ENCODE results near the gene STARD4.
A peak's percentile ranks its signal among the peaks of the same experiment; 100 is the strongest.

Gene STARD4

DNA sequence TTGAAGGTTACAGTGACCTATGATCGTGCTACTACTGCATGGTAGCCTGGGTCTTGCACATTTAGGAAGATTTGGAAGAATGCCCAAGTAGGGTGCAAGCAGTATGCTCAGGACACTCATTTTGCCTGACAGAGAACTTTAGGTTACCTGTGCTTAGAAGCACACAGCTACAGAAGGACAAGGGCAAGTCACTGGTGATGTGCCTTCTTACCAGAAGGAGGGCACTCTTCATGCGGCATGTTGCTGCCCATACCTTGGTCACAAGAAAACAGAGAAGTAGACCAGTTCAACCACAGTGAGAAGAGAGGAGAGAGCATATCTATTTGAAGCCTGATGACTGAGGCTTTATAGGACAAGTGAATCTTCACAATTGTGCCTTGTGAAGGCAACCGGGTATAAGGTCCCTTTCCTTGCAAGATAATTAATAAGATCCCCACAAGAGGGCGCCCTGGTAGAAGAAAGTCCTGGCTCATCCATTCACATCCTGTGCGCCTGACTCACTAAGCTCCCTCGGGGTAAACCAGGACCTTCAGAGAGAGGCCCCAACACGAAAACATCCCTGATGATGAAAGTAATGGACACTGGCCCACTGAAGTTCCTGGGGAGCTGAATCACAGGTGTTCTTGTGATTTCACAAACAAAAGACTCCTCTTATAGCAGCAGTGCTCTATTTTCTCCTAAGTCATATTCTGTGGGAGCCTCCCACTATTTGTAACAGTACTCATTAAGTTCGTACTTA lies 38.1 kb upstream of the STARD4 start:
- TF ChIP-seq, protein P1, sequence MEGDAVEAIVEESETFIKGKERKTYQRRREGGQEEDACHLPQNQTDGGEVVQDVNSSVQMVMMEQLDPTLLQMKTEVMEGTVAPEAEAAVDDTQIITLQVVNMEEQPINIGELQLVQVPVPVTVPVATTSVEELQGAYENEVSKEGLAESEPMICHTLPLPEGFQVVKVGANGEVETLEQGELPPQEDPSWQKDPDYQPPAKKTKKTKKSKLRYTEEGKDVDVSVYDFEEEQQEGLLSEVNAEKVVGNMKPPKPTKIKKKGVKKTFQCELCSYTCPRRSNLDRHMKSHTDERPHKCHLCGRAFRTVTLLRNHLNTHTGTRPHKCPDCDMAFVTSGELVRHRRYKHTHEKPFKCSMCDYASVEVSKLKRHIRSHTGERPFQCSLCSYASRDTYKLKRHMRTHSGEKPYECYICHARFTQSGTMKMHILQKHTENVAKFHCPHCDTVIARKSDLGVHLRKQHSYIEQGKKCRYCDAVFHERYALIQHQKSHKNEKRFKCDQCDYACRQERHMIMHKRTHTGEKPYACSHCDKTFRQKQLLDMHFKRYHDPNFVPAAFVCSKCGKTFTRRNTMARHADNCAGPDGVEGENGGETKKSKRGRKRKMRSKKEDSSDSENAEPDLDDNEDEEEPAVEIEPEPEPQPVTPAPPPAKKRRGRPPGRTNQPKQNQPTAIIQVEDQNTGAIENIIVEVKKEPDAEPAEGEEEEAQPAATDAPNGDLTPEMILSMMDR (IDR thresholded peaks at IDR 0.05), result peak; percentile 58
- Mint-ChIP-seq H3K27ac (no peak overlapping the region), H3K4me1 (peaks cover 19% of the 10 kb centered on the region), H3K4me3 (no peak overlapping the region), H3K9me3 (peaks cover 3% of the 10 kb centered on the region), H3K36me3 (ENCODE audit: low read depth) (no peaks in the 10 kb centered on the region), H3K27me3 (ENCODE audit: low read depth, poor library complexity) (peaks cover 4% of the 10 kb centered on the region)
- peak; percentile 74 for DNase-seq

DNA sequence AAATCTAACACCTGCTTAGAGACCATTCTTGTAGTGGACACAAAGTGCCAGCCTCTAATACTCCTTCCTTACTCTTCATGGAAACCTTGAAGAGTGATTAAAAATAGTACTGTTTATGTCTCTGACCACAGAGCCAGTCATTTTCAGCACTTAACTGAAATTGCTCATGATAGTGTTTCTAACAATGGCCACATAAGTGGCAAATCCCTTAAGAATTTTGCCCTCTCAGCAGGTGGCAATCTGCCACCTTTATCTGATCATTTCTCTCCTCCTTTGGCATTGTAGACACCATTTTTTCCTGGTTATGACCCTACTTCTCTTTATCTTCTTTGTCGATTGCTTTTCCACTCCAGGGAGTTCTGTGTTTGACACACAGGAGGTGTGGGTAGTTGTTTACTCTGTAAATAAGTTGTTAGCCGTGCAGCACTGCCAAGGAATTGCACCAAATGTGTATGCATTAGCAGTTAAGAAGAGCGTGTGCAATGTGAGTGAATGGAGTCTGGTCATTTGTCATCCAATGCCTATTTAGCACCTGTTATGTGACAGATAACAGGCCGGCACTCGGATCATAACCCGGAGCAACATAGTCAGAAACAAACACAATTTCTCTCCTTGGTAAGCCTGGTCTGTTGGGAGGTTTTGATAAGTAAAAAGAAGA lies 36.8 kb upstream of the STARD4 start:
- no peaks in the 10 kb centered on the region for H3K36me3 Mint-ChIP-seq (ENCODE audit: low read depth)
- H3K4me3 Mint-ChIP-seq, result no peak overlapping the region
- H3K4me1 Mint-ChIP-seq, result peaks cover 19% of the 10 kb centered on the region
- no peak overlapping the region for H3K27ac Mint-ChIP-seq
- H3K9me3 Mint-ChIP-seq, result no peaks in the 10 kb centered on the region
- peaks cover 4% of the 10 kb centered on the region for H3K27me3 Mint-ChIP-seq (ENCODE audit: low read depth, poor library complexity)
- no peak for DNase-seq
- TF ChIP-seq, protein P1 (IDR thresholded peaks at IDR 0.05), result no peak

DNA sequence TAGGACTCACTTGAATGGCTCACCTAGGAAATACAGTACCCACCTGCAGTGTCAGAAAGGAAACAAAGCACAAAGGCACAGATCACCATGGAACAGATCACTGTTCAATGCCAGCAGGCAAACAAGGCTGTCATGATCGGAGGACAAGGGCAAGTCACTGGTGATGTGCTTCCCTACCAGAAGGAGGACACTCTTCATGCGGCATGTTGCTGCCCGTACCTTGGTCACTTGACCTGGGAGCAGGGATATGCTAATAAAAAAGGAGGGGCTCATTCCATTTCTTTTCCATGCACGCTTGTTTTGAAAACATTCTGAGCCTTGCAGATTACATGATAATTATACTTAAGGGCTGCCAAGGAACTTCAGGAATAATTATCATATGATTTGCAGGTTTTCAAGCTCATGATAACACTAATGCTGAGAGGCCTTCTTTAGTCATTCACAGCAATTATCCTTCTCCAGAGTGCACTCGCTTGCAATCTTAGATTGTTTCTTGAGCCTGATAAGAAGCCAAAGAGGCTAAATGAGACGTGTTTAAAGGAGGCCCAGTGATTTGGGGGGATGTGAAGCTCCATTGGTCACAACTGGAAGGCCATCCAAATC lies 36.1 kb upstream of the STARD4 start:
- TF ChIP-seq, protein P1 (IDR thresholded peaks at IDR 0.05), result no peak
- no peak overlapping the region for H3K27ac Mint-ChIP-seq
- H3K4me1 Mint-ChIP-seq, result peaks cover 19% of the 10 kb centered on the region
- DNase-seq, result no peak
- H3K4me3 Mint-ChIP-seq, result no peak overlapping the region
- no peaks in the 10 kb centered on the region for H3K9me3 Mint-ChIP-seq
- H3K36me3 Mint-ChIP-seq (ENCODE audit: low read depth), result no peaks in the 10 kb centered on the region
- H3K27me3 Mint-ChIP-seq (ENCODE audit: low read depth, poor library complexity), result no peaks in the 10 kb centered on the region

DNA sequence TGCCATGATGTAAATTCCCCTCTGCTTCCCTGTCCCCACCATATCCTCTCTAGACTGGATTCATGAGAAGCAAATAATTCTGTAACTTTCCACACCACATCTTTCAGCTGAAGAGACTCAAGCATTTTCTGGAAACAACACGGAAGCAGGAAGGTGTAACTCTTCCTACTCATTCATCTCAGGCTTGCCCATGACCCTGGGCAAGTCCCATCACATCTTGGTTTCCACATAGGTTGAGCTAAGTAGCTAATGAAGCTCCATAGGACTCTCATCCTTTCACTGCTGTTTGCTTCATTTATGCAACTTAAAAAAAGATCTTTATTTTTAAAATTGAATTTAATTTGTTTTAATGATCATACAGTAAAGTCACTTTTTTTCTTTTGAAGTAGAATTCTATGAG lies 32.7 kb upstream of the STARD4 start:
- Mint-ChIP-seq H3K27me3 (ENCODE audit: low read depth, poor library complexity) (no peaks in the 10 kb centered on the region), H3K27ac (no peak overlapping the region), H3K9me3 (no peaks in the 10 kb centered on the region), H3K36me3 (ENCODE audit: low read depth) (no peaks in the 10 kb centered on the region), H3K4me3 (no peak overlapping the region), H3K4me1 (peaks cover 5% of the 10 kb centered on the region)
- TF ChIP-seq, protein P1 (IDR thresholded peaks at IDR 0.05), result no peak
- no peak for DNase-seq

DNA sequence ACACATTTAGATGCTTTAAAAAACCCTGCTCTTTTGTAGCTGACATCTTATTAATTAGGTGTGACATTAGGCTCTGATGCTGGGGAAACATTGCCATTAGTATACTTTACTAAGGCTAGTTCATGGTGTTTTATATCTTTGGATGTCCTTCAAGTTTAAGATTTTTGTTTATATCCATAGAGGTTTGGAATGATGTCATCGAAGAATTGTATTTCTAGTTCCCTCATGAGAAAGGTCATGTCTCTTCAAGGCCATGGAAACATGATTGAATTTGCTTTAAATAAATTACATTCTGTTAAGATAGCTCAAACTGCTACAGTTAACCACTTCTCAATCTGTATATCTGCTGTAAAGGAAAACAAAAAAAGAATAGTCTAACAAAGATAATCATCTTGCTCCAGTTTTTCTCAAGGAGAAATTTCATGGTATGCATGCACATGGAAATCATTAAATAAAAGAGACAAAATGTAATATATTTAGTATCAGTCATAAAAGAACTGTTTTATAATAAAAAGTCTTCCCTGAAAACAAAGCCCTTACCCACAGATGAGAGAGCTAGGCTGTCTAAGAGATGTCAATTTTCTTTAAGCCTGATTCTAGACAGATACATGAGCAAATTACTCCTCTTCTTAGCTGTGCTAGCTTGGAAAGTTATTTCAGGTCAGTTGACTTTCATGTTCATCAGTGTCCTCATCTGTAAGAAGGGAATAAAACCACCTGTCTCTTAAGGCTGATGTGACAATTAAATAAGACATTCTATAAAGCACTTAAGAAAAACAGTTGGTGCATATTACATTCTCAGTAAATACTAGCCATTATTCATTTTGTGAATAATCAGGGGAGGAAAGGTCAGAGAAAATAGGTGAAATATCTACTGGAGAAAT lies 25.0 kb upstream of the STARD4 start:
- Mint-ChIP-seq H3K27ac (no peak overlapping the region), H3K4me1 (no peaks in the 10 kb centered on the region), H3K9me3 (peaks cover 9% of the 10 kb centered on the region), H3K36me3 (ENCODE audit: low read depth) (no peaks in the 10 kb centered on the region), H3K27me3 (ENCODE audit: low read depth, poor library complexity) (no peaks in the 10 kb centered on the region), H3K4me3 (no peak overlapping the region)
- no peak for DNase-seq
- TF ChIP-seq, protein P1 (IDR thresholded peaks at IDR 0.05), result no peak
